HepG2 (cell line): ENCODE results near the gene GLIS1.

Source experiments
- ATF7-NPFF ChIP-seq: sonication (generic); formaldehyde crosslinking; IDR thresholded peaks from 2 replicates; pipeline ENCODE4 v1.8.1; 2023; ENCODE audit warnings: mild to moderate bottlenecking, low read depth, missing genetic modification reagents, moderate library complexity
- CTCF ChIP-seq: sonication (generic); formaldehyde crosslinking; IDR thresholded peaks from 2 replicates; pipeline ENCODE4 v1.5.0; 2020; ENCODE audit warnings: mild to moderate bottlenecking, missing genetic modification reagents, moderate library complexity
- GABPB1 ChIP-seq: IDR thresholded peaks from 2 replicates; pipeline ENCODE4 v1.6.1; 2016; ENCODE audit warnings: mild to moderate bottlenecking, missing genetic modification reagents, moderate library complexity, missing compliant biosample characterization
- KAT8 ChIP-seq: IDR thresholded peaks from 2 replicates; pipeline ENCODE4 v1.6.1; 2016; ENCODE audit warnings: missing genetic modification reagents, missing compliant biosample characterization
- MAFK ChIP-seq, 2 experiments: IDR thresholded peaks in 1 of 2; conservative IDR thresholded peaks in 1 of 2; 2 replicates each; pipeline ENCODE4 v1.6.1; 2011; ENCODE audit warnings: improper control_type of control experiment in 2 of 2, low read length in 2 of 2
- REL ChIP-seq: sonication (generic); formaldehyde crosslinking; conservative IDR thresholded peaks from 2 replicates; pipeline ENCODE4 v1.8.0; 2022; ENCODE audit warnings: mild to moderate bottlenecking, missing genetic modification reagents, moderate library complexity
- ZBTB26 ChIP-seq: IDR thresholded peaks from 2 replicates; pipeline ENCODE4 v1.6.1; 2016; ENCODE audit warnings: missing compliant biosample characterization, missing genetic modification reagents, borderline replicate concordance
- ZBTB38 ChIP-seq: sonication (generic); formaldehyde crosslinking; IDR thresholded peaks from 2 replicates; pipeline ENCODE4 v1.5.1; 2020; ENCODE audit warnings: mild to moderate bottlenecking, missing genetic modification reagents
- ZBTB40 ChIP-seq, 2 experiments: fragments of 450-650 bp in 1 of 2; sonication (generic) in 1 of 2; formaldehyde crosslinking in 1 of 2; IDR thresholded peaks; 2 replicates each; pipeline versions ENCODE4 v1.6.1 to v1.8.0; 2016 to 2022; ENCODE audit warnings: antibody characterized with exemption in 1 of 2, mild to moderate bottlenecking in 1 of 2, missing genetic modification reagents in 1 of 2
- ZFX ChIP-seq: sonication (generic); formaldehyde crosslinking; IDR thresholded peaks from 2 replicates; pipeline ENCODE4 v1.4.0; 2020; ENCODE audit warnings: mild to moderate bottlenecking, low read depth, missing genetic modification reagents, moderate library complexity
- ZNF431 ChIP-seq: sonication (generic); formaldehyde crosslinking; IDR thresholded peaks from 2 replicates; pipeline ENCODE4 v1.9.0; 2022; ENCODE audit warnings: missing genetic modification reagents, low read depth, mild to moderate bottlenecking, borderline replicate concordance
- ZNF749 ChIP-seq: sonication (generic); formaldehyde crosslinking; IDR thresholded peaks from 2 replicates; pipeline ENCODE4 v1.8.0; 2022; ENCODE audit warnings: mild to moderate bottlenecking, missing genetic modification reagents, moderate library complexity, borderline replicate concordance

- TF ChIP-seq ZNF749 (CRISPR knock-in tag) (no peak), GABPB1 (CRISPR knock-in tag) (no peak), ZFX (CRISPR knock-in tag) (no peak), ZNF431 (CRISPR knock-in tag) (no peak), ATF7-NPFF (no peak), ZBTB38 (CRISPR knock-in tag) (no peak), CTCF (CRISPR knock-in tag) (no peak), REL (no peak), MAFK (conservative IDR thresholded peaks at IDR 0.05 in 1 of 2, IDR thresholded peaks at IDR 0.05 in 1 of 2; ENCODE audit: low read length in 2 of 2) (no peak), ZBTB26 (CRISPR knock-in tag) (no peak), ZBTB40 (IDR thresholded peaks at IDR 0.05) (no peak), ZBTB40 (CRISPR knock-in tag; IDR thresholded peaks at IDR 0.05) (no peak), KAT8 (CRISPR knock-in tag) (no peak)
Observed at GRCh38 chr1:53735261-53735660, 3.7 kb downstream of the GLIS1 start.
